Karpas-422 (cell line): Measurements from ENCODE around the gene EPN3. TPM values are rescaled to one million over a fixed set of nuclear protein-coding genes. Genes with fewer than 3 reads are reported as not detected.

Source experiments
- DNase-seq: peaks from one replicate; pipeline ENCODE4 v3.0.0-alpha.2; 2015
- H2AFZ ChIP-seq: fragments of 200-600 bp; sonication (generic); 2 replicates; pipeline ENCODE4 v1.6.1; 2014; ENCODE audit warnings: antibody characterized with exemption, low read length, mixed read lengths
- H3K27ac ChIP-seq: fragments of 200-600 bp; sonication (generic); 2 replicates; pipeline ENCODE4 v1.5.1; 2014; ENCODE audit warnings: mild to moderate bottlenecking, low read length, moderate library complexity
- H3K27me3 ChIP-seq: fragments of 200-600 bp; sonication (generic); 2 replicates; pipeline ENCODE4 v1.6.1; 2014; ENCODE audit warnings: low read length, mixed read lengths
- H3K36me3 ChIP-seq: fragments of 200-600 bp; sonication (generic); 2 replicates; pipeline ENCODE4 v1.6.1; 2014; ENCODE audit warnings: low read length, mixed read lengths; ENCODE audit not compliant: insufficient read depth
- H3K4me1 ChIP-seq: fragments of 200-600 bp; sonication (generic); 2 replicates; pipeline ENCODE4 v1.6.1; 2014; ENCODE audit warnings: mild to moderate bottlenecking, low read length, mixed read lengths
- H3K4me2 ChIP-seq: fragments of 200-600 bp; sonication (generic); 2 replicates; pipeline ENCODE4 v1.6.1; 2014; ENCODE audit warnings: low read length, low read depth, mild to moderate bottlenecking; ENCODE audit not compliant: poor library complexity, severe bottlenecking
- H3K4me3 ChIP-seq: fragments of 200-600 bp; sonication (generic); 2 replicates; pipeline ENCODE4 v1.5.1; 2014; ENCODE audit warnings: mild to moderate bottlenecking, antibody characterized with exemption, low read length, mixed read lengths
- H3K79me2 ChIP-seq: fragments of 200-600 bp; sonication (generic); 2 replicates; pipeline ENCODE4 v1.6.1; 2014; ENCODE audit warnings: mild to moderate bottlenecking, low read length, mixed read lengths
- H3K9ac ChIP-seq: fragments of 200-600 bp; sonication (generic); 2 replicates; pipeline ENCODE4 v1.6.0; 2014; ENCODE audit warnings: low read length
- H3K9me2 ChIP-seq: fragments of 200-600 bp; sonication (generic), shearing (Covaris generic); replicated peaks from 2 replicates; pipeline ENCODE4 v1.6.0; 2014; ENCODE audit warnings: mild to moderate bottlenecking, low read length, moderate library complexity; ENCODE audit not compliant: insufficient read depth
- H3K9me3 ChIP-seq: fragments of 300-700, 200-600 bp; sonication (generic); 2 replicates; pipeline ENCODE4 v1.6.1; 2014; ENCODE audit warnings: low read length, mixed read lengths
- H4K20me1 ChIP-seq: fragments of 200-600 bp; sonication (generic); 2 replicates; pipeline ENCODE4 v1.6.1; 2014; ENCODE audit warnings: mild to moderate bottlenecking, antibody characterized with exemption, low read length, low read depth; ENCODE audit not compliant: insufficient read depth
- total RNA-seq: library from RNA; depleted of rRNA; stranded (reverse); fragments of >200 nt; shearing (Covaris generic); gene quantifications from 2 replicates; pipeline ENCODE4 v1.2.3, GENCODE V29; 2014; ENCODE audit warnings: low replicate concordance

The EPN3 gene
- total RNA-seq, 1 experiment from 2014 or later = not detected

GRCh38 chr17:50557630-50558029 is 25.1 kb downstream of the EPN3 start:
- no peaks in the 10 kb centered on the region for H3K9me2 ChIP-seq

GRCh38 chr17:50558091-50558490 is 25.6 kb downstream of the EPN3 start:
- Histone ChIP-seq H2AFZ (no peak overlapping the region), H3K4me2 (no peak overlapping the region), H3K9me2 (no peaks in the 10 kb centered on the region), H3K27me3 (no peaks in the 10 kb centered on the region), H3K36me3 (no peaks in the 10 kb centered on the region), H3K4me1 (peaks cover 4% of the 10 kb centered on the region), H3K27ac (no peak overlapping the region), H4K20me1 (peaks cover 7% of the 10 kb centered on the region; the same call in 1 of the 2 replicates), H3K9ac (no peak overlapping the region), H3K79me2 (no peaks in the 10 kb centered on the region), H3K4me3 (no peak overlapping the region), H3K9me3 (no peaks in the 10 kb centered on the region)
- DNase-seq = no peak

More at GRCh38 chr17:50557630-50558029, 25.1 kb downstream of the EPN3 start:
- H3K27me3 ChIP-seq = no peaks in the 10 kb centered on the region
- no peaks in the 10 kb centered on the region for H3K36me3 ChIP-seq
- no peak overlapping the region for H3K4me3 ChIP-seq
- no peak overlapping the region for H3K4me2 ChIP-seq
- no peak overlapping the region for H3K9ac ChIP-seq
- H2AFZ ChIP-seq = no peak overlapping the region
- no peaks in the 10 kb centered on the region for H3K79me2 ChIP-seq
- H3K27ac ChIP-seq = no peak overlapping the region
- H4K20me1 ChIP-seq = peaks cover 7% of the 10 kb centered on the region; the same call in 1 of the 2 replicates
- peaks cover 4% of the 10 kb centered on the region for H3K4me1 ChIP-seq
- no peaks in the 10 kb centered on the region for H3K9me3 ChIP-seq
- DNase-seq = no peak

- Histone ChIP-seq H3K9ac (no peak overlapping the region), H3K4me3 (no peak overlapping the region)
These were observed 26.0 kb downstream of the EPN3 start for GRCh38 chr17:50558581-50558940.

GRCh38 chr17:50558941-50559614 is 26.5 kb downstream of the EPN3 start:
- Histone ChIP-seq H3K4me3 (no peak overlapping the region), H3K36me3 (no peaks in the 10 kb centered on the region), H3K9me3 (no peaks in the 10 kb centered on the region), H2AFZ (no peak overlapping the region), H3K4me2 (no peak overlapping the region), H3K79me2 (no peaks in the 10 kb centered on the region), H3K9me2 (no peaks in the 10 kb centered on the region), H4K20me1 (peaks cover 11% of the 10 kb centered on the region; the same call in 1 of the 2 replicates), H3K9ac (no peak overlapping the region), H3K27me3 (no peaks in the 10 kb centered on the region), H3K27ac (no peak overlapping the region), H3K4me1 (peaks cover 4% of the 10 kb centered on the region)
- DNase-seq = peak; percentile 55

More at GRCh38 chr17:50558581-50558940, 26.0 kb downstream of the EPN3 start:
- DNase-seq = no peak
- no peak overlapping the region for H3K4me2 ChIP-seq
- H4K20me1 ChIP-seq = peaks cover 10% of the 10 kb centered on the region; the same call in 1 of the 2 replicates
- H3K79me2 ChIP-seq = no peaks in the 10 kb centered on the region
- H3K27ac ChIP-seq = no peak overlapping the region
- H2AFZ ChIP-seq = no peak overlapping the region
- H3K9me2 ChIP-seq = no peaks in the 10 kb centered on the region
- no peaks in the 10 kb centered on the region for H3K27me3 ChIP-seq
- H3K36me3 ChIP-seq = no peaks in the 10 kb centered on the region
- H3K9me3 ChIP-seq = no peaks in the 10 kb centered on the region
- H3K4me1 ChIP-seq = peaks cover 4% of the 10 kb centered on the region

- Histone ChIP-seq H3K9ac (no peak overlapping the region), H2AFZ (no peak overlapping the region), H3K27me3 (no peaks in the 10 kb centered on the region)
These were observed 27.2 kb downstream of the EPN3 start for GRCh38 chr17:50559674-50560184.

GRCh38 chr17:50560185-50560824 is 27.8 kb downstream of the EPN3 start, which contains the start of gene CACNA1G:
Gene CACNA1G, plus strand, starts transcription at chr17:50560715. Its CDS starts 745 bp downstream, at chr17:50561460.
- Histone ChIP-seq H3K9ac (no peak within 1 kb of the TSS), H3K4me1 (peaks cover 4% of the 10 kb centered on the region), H4K20me1 (peaks cover 11% of the 10 kb centered on the region; the same call in 1 of the 2 replicates), H3K36me3 (no peaks in the 10 kb centered on the region), H3K4me3 (peak within 1 kb of the TSS; percentile 27; the same call in 1 of the 2 replicates), H3K79me2 (no peaks in the 10 kb centered on the region), H3K9me2 (no peaks in the 10 kb centered on the region), H3K4me2 (peak within 1 kb of the TSS; percentile 47), H3K27ac (no peak within 1 kb of the TSS), H2AFZ (no peak within 1 kb of the TSS), H3K27me3 (no peaks in the 10 kb centered on the region), H3K9me3 (no peaks in the 10 kb centered on the region)
- peak; percentile 95 for DNase-seq

More at GRCh38 chr17:50559674-50560184, 27.2 kb downstream of the EPN3 start:
- H3K4me2 ChIP-seq = no peak overlapping the region
- H3K9me3 ChIP-seq = no peaks in the 10 kb centered on the region
- peak; percentile 68 for DNase-seq
- H3K4me3 ChIP-seq = no peak overlapping the region
- no peaks in the 10 kb centered on the region for H3K36me3 ChIP-seq
- H4K20me1 ChIP-seq = peaks cover 11% of the 10 kb centered on the region; the same call in 1 of the 2 replicates
- H3K4me1 ChIP-seq = peaks cover 4% of the 10 kb centered on the region
- no peaks in the 10 kb centered on the region for H3K9me2 ChIP-seq
- H3K79me2 ChIP-seq = no peaks in the 10 kb centered on the region
- H3K27ac ChIP-seq = no peak overlapping the region

GRCh38 chr17:50560931-50561745 is 28.6 kb downstream of the EPN3 start:
- peaks cover 4% of the 10 kb centered on the region for H3K4me1 ChIP-seq
- H3K27ac ChIP-seq = no peak overlapping the region
- H3K9ac ChIP-seq = no peak overlapping the region
- H3K27me3 ChIP-seq = no peaks in the 10 kb centered on the region
- peak overlapping the region; percentile 47 for H3K4me2 ChIP-seq
- H4K20me1 ChIP-seq = peaks cover 11% of the 10 kb centered on the region; the same call in 1 of the 2 replicates
- no peaks in the 10 kb centered on the region for H3K36me3 ChIP-seq
- H3K4me3 ChIP-seq = peak overlapping the region; percentile 27; the same call in 1 of the 2 replicates
- no peak for DNase-seq
- H3K79me2 ChIP-seq = no peaks in the 10 kb centered on the region
- H2AFZ ChIP-seq = no peak overlapping the region
- H3K9me3 ChIP-seq = no peaks in the 10 kb centered on the region
- no peaks in the 10 kb centered on the region for H3K9me2 ChIP-seq
